ENCODE results near the gene C18orf63.

DNA sequence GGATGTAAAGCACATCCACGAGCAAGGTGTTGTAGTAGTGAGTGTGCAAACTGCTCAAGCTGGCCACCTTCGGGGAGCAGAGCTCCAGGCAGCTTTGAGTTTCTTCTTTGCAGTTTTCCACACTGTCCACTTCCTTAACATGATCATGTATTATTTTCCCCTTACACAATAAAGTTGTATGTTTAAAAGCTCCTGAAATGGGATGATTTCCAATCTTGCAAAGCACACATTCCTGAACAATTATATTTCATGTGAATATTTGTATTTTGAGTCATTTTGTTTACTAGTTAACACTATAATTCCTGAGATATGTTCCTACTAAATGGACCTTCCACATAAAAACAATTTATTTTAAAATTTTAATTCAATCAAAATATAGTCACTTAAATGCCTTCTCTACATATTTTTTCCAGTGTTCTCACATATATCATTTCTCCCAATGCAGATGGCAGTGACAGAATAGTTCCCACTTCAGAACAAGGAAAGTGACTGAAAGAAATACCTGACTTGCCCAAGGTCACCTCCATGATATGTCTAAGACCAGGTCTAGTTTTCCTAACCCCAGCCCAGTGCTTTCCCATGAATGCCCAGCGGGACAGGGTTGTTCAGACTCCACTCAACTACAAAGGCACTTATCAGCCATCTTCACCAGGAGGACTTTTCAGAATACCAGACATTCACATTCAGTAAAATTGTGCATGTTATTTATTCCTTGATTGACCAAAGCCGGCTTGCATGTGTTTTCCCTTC is 29.4 kb upstream of the C18orf63 start:
- TF ChIP-seq, protein P1, sequence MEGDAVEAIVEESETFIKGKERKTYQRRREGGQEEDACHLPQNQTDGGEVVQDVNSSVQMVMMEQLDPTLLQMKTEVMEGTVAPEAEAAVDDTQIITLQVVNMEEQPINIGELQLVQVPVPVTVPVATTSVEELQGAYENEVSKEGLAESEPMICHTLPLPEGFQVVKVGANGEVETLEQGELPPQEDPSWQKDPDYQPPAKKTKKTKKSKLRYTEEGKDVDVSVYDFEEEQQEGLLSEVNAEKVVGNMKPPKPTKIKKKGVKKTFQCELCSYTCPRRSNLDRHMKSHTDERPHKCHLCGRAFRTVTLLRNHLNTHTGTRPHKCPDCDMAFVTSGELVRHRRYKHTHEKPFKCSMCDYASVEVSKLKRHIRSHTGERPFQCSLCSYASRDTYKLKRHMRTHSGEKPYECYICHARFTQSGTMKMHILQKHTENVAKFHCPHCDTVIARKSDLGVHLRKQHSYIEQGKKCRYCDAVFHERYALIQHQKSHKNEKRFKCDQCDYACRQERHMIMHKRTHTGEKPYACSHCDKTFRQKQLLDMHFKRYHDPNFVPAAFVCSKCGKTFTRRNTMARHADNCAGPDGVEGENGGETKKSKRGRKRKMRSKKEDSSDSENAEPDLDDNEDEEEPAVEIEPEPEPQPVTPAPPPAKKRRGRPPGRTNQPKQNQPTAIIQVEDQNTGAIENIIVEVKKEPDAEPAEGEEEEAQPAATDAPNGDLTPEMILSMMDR (IDR thresholded peaks at IDR 0.05), result no peak
- TF ChIP-seq POLR2A (IDR thresholded peaks at IDR 0.05), result no peak

Data from upper lobe of left lung (tissue), 4 donors.